ENCODE measurements around the gene PMM1. TPM values are rescaled to one million over a fixed set of nuclear protein-coding genes. Genes with fewer than 3 reads are reported as not detected.

PMM1 gene
- total RNA-seq, 1 experiment from 2014 or later = 19.8 TPM

DNA sequence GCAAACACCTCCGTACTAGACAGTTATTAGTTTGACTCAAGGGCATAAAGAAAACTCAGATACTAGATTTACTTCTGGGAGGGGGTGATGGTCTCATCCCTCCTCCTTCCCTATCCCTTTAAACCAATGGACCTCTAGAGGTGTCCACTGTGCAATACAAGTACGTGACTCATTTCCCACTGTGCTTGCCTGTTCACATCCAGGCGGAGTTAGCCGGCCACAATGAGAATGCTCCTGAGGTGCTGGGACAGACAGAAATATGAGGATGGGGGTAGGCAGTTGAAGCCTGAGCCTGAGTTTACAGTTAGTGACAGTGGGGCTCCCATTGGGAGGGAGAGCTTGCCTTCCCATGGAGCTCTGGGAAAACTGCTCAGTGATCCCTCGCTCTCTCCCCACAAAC, 8.4 kb upstream of the PMM1 start:
- no peak overlapping the region for H3T11ph ChIP-seq (ENCODE audit: low read length)
- no peak overlapping the region for H4K5ac ChIP-seq (ENCODE audit: insufficient read length, low read depth, low read length)
- WGBS (ENCODE audit: extremely low coverage, insufficient read length, low lambda C conversion rate) = no CpG with 5 or more reads among the region's 5 CpGs
- H3K56ac ChIP-seq (ENCODE audit: insufficient read length, low read depth, low read length) = no peak overlapping the region
- no peak overlapping the region for H3K4ac ChIP-seq (ENCODE audit: low read depth, low read length)
- TF ChIP-seq, protein P1, sequence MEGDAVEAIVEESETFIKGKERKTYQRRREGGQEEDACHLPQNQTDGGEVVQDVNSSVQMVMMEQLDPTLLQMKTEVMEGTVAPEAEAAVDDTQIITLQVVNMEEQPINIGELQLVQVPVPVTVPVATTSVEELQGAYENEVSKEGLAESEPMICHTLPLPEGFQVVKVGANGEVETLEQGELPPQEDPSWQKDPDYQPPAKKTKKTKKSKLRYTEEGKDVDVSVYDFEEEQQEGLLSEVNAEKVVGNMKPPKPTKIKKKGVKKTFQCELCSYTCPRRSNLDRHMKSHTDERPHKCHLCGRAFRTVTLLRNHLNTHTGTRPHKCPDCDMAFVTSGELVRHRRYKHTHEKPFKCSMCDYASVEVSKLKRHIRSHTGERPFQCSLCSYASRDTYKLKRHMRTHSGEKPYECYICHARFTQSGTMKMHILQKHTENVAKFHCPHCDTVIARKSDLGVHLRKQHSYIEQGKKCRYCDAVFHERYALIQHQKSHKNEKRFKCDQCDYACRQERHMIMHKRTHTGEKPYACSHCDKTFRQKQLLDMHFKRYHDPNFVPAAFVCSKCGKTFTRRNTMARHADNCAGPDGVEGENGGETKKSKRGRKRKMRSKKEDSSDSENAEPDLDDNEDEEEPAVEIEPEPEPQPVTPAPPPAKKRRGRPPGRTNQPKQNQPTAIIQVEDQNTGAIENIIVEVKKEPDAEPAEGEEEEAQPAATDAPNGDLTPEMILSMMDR (conservative IDR thresholded peaks at IDR 0.05) = no peak
- DNase-seq = no peak
- H2BK20ac ChIP-seq (ENCODE audit: low read depth, low read length, poor library complexity, severe bottlenecking) = no peak overlapping the region
- H3K4me3 Mint-ChIP-seq = no peak overlapping the region
- no peaks in the 10 kb centered on the region for H3K23me2 ChIP-seq (ENCODE audit: insufficient read length, low read depth, low read length, poor library complexity, severe bottlenecking)
- H3K36me3 Mint-ChIP-seq (ENCODE audit: insufficient read depth in 1 of 3, low read depth in 3 of 3) = peaks cover 12 to 25% (median 24%) of the 10 kb centered on the region in 3 experiments; a peak in 6 of 7 replicates
- H3K23ac ChIP-seq (ENCODE audit: insufficient read length, low read depth, low read length) = no peak overlapping the region
- no peak overlapping the region for H2BK120ac ChIP-seq (ENCODE audit: low read depth, low read length, poor library complexity, severe bottlenecking)
- no peak overlapping the region for H2BK12ac ChIP-seq (ENCODE audit: insufficient read length, low read depth, low read length)
- no peak overlapping the region for H2AK5ac ChIP-seq (ENCODE audit: insufficient read length, low read length)
- H3K9me3 ChIP-seq (ENCODE audit: control insufficient read depth, low read depth, low read length) = no peaks in the 10 kb centered on the region
- H3K27me3 Mint-ChIP-seq (ENCODE audit: low read depth) = peaks cover 8% of the 10 kb centered on the region
- no peak overlapping the region for H4K91ac ChIP-seq (ENCODE audit: insufficient read length, low read depth, low read length)
- peaks cover 2% of the 10 kb centered on the region in 2 experiments; a peak in 1 of 4 replicates for H3K4me1 Mint-ChIP-seq
- no peak overlapping the region for H2BK15ac ChIP-seq (ENCODE audit: low read depth, low read length)
- H3K27me3 ChIP-seq (ENCODE audit: insufficient read depth, low read length) = no peaks in the 10 kb centered on the region
- no peaks in the 10 kb centered on the region for H3K79me1 ChIP-seq (ENCODE audit: insufficient read depth, low read depth, low read length, poor library complexity, severe bottlenecking)
- H2AFZ ChIP-seq (ENCODE audit: low read length) = no peak overlapping the region
- H4K8ac ChIP-seq (replicated peaks; ENCODE audit: insufficient read length, low read depth, low read length) = no peak overlapping the region
- H3K27ac Mint-ChIP-seq = no peak overlapping the region
- H3K14ac ChIP-seq (ENCODE audit: insufficient read depth, low read length) = no peak overlapping the region
- peaks cover 5% of the 10 kb centered on the region for H4K20me1 ChIP-seq (ENCODE audit: control insufficient read depth, insufficient read depth, insufficient read length)
- H3K27ac ChIP-seq (ENCODE audit: insufficient read length, low read depth, low read length) = no peak overlapping the region
- H3K9ac ChIP-seq (ENCODE audit: extremely low read depth, insufficient read length, low read length) = no peak overlapping the region
- H2BK5ac ChIP-seq (ENCODE audit: insufficient read length, low read length) = no peak overlapping the region
- no peak overlapping the region for H3K18ac ChIP-seq (ENCODE audit: insufficient read length, low read depth, low read length)
- H3K79me2 ChIP-seq (ENCODE audit: insufficient read depth, low read length) = no peaks in the 10 kb centered on the region
- H3K4me2 ChIP-seq (ENCODE audit: insufficient read depth, insufficient read length, low read length) = no peak overlapping the region
- no peaks in the 10 kb centered on the region for H3K9me3 Mint-ChIP-seq
- H3K4me1 ChIP-seq (ENCODE audit: insufficient read depth, low read length) = no peaks in the 10 kb centered on the region
